Fibroblast of skin of left biceps (primary cell): Measurements from ENCODE around the gene PSMD14.

ENCODE experiments used
- DNase-seq, 2 experiments: peaks; one replicate each; pipeline ENCODE4 v3.0.0-alpha.2; 2013; ENCODE audit warnings: low read depth in 2 of 2

Gene PSMD14

DNA sequence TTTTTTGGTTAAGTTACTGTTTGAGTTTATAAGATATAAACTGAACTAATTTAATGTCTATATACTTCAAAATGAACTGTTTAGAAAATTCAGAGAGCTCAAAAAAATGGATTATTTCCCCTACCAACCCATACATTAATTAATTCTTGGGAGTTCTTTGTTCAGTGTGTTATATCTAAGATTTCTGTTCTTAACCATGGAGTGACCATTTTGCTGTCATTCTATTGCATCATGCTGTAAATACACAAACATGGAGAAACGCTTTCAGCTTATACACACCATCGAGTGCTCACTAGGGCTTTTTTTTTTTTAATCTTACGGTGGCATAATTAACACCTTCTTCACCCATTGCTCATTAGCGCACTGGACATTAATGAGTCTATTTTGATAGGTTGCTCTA lies 74.5 kb downstream of the PSMD14 start:
- no peak for DNase-seq

DNA sequence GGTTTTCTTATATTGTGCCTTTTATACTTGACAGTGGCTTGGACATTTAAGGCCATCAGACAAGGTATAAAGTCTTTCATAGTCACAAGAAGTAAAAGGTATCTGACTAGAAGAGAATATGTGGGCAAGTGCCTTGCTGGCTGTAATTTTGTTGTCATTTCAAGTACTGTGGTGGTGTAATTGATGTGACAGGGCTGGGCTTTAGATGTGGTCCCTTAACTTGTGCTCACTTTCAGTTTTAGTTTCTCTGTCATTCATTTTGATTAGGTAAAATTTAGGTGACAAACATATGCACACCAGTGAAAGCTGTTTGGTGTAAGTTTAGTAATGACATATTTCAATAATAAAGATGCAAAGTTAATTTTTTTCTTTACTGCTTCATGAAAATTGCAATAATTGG lies 76.6 kb downstream of the PSMD14 start:
- no peak for DNase-seq

DNA sequence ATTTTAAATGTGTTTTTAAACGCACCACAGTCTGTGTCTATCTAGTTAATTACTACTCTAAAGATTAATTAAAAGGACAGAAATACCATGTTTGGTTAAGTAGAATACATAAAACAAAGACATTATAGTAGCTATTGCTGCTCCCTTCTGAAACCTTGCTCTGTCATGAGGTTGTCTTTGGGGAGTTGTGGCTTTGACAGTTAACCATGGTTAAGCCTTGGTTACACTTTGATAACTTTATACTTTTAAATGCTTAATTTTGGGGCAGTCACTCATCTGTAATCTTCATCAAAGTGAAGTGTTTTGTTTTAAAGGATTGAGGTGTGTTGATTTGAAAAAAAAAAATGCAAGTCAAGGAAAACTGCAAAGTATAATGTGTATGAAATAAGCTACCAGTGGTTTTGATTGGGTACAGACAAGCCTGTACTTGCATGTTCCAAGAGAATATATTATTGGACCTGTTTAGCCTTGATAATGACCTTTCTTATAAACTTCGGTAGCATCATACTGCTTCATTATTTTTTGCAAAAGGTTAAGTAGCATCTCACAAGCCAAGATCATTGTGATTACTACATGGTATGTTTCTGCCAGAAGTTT lies 78.1 kb downstream of the PSMD14 start:
- no peak for DNase-seq

DNA sequence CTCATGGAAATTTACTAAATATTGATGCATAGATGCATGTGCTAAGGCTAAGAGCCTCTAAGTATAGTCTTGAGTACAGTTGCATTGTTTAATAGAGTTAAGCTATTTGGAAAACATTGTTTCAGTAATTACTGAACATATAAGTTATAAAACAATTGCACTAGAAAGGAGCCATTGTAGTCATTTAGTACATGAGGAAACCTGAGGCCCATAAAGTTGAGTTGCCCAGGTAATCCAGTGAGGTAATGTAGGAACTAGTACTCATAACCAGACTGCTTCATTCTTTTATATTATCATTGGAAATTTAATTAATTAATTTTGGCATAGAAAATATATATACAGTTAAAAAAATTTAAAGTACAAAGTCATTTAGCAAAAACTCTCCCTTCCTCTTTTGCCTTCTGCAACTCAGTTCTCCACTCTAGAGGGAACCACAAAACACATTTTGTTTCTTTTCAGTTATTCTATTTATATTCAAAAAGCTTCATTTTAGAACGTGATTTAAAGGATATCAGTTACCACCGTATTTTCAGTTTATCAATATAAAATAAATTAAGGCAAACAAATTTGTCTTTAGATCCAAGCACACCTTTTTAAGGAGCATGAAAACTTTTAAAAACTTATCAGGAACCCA lies 80.0 kb downstream of the PSMD14 start:
- DNase-seq, result no peak

DNA sequence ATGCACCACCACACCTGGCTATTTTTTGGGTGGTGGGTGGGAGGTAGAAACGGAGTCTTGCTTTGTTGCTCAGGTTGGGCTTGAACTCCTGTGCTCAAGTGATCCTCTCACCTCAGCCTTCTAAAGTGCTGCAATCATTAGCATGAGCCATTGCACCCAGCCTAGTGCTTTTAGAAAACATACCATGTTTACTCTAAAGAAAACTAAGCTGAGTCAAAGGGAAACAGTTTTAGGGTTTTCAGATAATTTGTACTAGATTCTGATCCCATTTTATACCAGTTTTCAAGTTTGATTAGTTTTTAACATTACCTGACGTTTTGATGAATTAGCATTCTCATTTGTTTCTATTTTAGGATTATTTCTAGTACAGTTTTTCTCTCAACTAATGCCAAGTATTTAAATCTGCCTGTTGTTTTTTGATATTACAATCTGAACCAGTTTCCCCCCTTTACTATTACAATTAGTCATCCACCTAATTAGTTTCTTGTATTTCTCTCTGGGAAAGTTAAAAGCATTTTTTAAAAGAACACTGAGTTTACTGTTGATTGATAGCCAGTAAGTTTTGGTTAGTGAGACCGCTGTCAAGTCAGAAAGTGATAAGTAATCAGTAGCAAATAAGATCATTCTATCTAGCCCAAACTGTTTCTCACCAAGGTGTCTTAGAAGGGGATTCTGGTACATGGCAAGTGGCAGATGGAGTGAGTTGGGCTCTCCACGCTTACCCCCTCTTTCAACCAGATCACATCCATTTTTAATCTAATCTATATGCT lies 83.7 kb downstream of the PSMD14 start:
- no peak for DNase-seq

DNA sequence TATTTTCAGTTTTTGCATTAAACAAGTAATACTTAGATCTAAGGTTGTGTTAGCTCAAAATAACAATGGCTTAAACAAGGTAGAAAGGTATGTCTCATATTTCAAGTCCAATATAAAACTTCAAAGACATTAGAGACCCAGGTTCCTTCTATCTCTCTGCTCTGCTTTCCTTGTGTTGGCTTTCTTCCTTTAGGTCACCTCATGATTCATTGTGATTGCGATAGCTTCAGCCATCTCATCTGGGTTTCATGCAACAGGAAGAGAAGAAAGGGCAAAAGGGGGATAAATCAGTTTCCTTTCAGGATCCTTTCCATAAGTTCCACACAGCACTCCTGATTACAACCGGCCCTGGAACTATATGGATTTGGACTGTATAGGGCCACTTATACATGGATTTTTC lies 91.9 kb downstream of the PSMD14 start:
- DNase-seq, result no peak

DNA sequence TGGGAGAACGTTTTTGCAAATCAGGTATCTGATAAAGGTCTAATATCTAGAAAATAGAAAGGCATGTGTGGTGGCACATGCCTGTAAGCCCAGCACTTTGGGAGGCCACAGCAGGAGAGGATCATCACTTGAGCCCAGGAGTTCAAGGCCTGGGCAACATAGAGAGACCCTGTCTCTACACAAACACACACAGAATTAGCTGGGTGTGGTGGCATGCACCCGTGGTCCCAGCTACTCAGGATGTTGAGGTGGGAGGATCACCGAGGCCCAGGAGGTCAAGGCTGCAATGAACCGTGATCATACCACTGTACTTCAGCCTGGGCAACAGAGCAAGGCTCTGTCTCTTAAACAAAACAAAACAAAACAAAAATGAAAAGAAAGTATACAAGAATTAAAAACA lies 94.1 kb downstream of the PSMD14 start:
- DNase-seq, result no peak

DNA sequence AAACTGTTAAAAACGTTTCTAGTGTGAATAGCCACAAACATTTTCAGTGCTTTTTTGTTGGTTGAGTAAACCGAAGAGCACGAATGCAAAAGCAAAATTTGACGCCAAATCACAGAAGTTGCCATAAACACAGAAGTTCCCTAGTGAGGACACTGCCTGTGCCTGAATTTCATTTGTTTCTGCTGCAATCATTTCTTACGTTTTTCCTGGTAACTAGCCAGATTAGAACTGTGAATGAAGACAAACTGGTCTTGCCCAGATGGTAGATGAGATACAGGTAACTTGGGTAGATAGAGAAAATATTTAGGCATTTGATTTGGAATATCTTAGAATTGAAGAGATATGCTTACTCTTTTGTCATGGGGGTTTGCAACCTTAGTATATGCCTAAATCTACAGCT lies 98.1 kb downstream of the PSMD14 start:
- no peak for DNase-seq

DNA sequence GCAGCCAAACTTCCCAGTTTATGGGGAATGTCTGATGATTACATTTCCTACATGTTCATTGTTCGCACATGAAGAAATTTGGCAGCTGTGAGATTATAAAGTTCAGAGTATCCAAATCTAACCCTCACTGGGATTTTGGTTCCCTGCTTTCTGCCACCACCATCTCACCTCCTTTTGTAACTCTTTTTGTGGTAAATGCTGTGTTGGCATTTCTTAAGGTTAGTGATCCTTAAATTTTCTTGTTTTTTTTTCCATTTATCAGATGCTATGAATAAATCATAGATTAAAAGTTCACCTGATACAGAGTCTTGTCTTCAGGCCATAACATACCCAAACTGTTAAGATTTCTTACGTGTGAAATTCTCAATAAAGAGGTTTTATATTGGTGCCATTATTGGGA lies 99.4 kb downstream of the PSMD14 start:
- no peak for DNase-seq

DNA sequence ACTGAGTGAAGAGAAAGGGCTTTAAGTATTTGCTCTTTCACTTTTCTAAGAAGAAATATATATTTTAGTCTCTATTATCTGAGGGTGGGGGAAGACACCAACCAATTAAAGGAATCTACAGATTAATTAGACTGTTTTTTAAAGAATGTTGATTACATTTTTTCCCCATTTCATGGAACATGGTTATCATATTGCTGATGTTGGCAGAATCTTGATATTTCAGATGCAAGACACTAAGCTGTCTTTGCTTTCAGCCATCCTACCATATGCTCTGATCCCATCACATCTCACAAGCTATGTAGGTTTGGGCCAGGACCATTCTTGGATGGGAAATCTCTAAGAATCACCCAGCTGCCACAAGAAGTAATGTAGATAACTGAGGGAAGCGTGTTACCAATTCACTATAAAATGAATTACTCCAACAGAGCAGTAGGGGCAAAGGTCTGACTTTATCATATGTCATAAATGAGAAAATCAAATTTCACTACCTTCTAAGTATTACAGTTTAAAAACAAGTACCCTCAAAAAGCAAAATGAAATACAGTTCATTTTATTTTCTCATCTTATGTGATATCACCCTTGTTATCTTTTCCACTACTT lies 101.2 kb downstream of the PSMD14 start:
- no peak for DNase-seq

DNA sequence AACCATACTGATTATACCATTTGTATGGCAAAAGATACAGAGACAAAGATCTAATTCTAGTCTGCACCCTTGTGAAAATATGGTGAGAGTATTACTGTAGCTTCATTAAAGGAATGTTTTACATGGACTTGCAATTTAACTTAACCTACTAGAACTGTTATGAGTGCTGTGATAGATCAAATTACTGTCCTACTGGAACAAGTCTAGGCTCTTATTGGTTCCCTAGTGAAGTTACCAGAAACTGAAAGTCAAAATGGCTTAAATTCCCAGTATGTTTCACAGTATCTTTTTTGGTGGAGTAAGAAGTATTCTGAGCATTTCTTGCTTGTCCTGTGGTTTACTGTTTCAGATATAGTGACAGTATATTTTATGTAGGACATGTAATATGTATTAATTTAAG lies 104.1 kb downstream of the PSMD14 start:
- DNase-seq, result no peak

DNA sequence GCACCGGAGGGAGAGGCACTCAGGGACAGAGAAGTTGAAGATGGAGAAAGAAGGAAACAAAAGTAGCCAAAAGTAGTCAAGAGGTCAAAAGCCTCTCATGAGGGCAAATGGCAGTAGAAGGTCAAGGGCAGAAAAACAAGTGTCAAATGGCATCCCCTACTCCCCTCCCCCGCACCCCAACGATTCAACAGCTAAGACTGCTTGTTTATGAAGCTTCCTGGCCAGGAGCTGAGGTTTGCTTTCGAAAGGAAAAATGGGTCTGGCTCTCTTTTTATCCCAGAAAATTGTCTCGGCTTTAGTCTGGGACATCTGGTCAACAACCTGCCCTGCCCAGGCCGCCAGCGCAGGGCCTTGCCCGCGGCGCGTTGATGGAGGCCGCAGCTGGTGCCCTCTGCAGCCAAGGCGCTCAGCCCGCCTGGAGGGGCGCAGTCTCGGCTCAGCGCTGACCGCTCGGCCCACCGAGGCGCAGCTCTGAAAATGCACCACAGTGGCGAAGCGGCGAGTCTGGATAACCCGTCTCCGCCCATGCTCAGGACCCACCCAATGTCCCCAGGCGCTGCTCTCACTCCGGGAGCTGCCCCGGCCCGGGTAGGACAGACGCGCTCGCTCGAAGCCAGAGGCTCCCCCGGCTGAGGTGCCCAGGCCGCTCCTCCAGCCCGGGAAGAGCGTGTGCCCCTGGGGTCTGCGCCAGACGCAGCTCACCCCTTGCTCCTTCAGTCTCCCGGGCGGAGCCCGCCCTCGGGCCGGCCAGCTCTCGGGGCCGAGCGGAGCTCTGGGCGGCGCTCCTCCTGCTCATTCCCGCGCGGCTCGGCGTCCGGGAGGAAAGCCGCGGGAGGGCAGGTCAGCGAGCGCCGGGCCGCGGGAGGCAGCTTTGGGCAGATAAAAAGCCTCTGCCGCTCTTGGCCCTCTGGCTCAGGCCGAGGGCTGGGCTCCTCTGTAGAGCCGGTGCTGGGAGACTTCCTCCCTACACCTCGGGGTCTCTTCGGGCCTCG lies 106.1 kb downstream of the PSMD14 start:
- no peak for DNase-seq

DNA sequence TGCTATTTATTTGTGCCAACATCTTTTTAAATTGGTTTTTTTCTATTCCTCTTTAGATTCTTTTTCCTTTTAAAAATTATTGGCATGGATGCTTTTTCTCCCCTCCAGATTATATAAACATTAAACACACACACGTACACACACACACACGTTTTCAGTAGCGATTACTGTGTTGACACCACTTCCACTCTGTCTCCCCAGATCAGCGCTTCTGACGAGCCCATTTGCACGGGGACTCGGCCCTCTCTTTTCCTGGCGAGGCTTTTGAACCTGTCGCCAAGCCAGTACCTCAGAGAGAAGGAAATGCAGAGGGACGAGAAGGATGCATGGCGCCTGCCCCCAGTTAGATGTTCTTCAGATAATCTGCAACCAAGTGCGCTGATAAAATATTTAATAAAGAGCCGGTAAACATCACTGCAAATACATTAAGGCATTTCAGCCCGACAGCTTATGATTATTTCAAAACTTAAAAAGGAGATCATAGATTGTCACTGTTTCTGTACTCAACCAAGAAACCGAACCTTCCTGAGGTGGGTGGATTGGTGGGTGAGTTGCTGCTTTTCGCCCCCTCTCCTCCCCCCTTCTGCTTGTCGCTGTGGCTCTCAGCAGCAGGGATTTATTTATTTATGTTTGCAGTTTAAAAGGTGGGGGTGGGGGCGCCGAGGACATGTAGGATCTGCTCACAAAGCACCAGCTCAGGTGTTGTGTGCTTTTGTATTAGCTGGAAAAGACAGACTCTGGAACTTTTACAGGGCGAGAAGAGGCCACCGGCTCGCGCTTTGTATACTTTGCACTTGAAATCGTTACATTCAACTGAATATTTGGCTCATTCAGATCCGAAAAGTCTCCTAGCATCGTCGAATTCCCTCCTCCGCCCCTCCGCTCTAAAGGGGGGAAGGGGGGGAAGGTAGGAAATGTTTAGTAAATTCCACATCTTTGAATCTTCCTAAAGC lies 107.1 kb downstream of the PSMD14 start:
- DNase-seq, result no peak

DNA sequence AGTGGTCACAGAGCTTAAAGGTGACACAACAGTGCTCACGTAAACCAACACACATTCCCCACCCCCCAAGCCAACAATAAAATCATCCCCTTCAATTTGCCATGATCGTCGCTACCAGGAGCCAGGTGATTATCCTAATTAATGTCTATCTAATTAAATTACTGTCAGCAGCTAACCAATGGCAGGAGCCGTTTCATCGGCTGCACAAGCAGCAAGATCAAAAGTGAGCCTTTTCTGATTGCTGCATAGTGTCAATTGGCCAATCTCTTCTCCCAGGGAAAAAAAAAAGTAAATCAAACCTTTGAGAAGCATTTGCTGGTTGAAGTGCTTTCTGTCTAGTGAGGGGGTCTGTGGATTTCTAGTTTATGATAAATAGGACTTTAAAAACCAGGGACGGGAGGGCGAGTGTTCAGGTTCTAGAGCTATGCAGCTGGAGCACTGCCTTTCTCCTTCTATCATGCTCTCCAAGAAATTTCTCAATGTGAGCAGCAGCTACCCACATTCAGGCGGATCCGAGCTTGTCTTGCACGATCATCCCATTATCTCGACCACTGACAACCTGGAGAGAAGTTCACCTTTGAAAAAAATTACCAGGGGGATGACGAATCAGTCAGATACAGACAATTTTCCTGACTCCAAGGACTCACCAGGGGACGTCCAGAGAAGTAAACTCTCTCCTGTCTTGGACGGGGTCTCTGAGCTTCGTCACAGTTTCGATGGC lies 107.9 kb downstream of the PSMD14 start, which contains the start of gene TBR1:
TBR1 (plus strand) TSS at position 311 of the 721 bp plus-strand sequence; CDS start at position 425, 114 bp downstream.
- no peak for DNase-seq

DNA sequence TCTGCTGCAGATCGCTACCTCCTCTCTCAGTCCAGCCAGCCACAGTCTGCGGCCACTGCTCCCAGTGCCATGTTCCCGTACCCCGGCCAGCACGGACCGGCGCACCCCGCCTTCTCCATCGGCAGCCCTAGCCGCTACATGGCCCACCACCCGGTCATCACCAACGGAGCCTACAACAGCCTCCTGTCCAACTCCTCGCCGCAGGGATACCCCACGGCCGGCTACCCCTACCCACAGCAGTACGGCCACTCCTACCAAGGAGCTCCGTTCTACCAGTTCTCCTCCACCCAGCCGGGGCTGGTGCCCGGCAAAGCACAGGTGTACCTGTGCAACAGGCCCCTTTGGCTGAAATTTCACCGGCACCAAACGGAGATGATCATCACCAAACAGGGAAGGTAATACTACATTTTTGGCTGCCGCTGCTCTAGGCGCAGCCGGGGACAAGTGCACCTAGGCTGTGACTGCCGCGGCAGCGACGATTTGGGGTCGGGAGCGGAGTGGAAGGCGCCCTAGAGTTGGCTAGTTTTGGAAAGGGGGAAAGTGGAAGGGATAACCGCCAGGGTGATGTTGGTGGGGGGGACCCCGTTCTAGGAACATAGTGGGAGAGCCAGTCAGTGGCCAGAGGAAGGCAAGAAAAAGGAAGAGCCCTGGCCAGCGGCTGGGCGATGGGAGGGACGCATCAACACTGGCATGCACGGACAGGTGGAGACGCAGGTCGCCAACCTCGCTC lies 108.6 kb downstream of the PSMD14 start:
- no peak for DNase-seq

DNA sequence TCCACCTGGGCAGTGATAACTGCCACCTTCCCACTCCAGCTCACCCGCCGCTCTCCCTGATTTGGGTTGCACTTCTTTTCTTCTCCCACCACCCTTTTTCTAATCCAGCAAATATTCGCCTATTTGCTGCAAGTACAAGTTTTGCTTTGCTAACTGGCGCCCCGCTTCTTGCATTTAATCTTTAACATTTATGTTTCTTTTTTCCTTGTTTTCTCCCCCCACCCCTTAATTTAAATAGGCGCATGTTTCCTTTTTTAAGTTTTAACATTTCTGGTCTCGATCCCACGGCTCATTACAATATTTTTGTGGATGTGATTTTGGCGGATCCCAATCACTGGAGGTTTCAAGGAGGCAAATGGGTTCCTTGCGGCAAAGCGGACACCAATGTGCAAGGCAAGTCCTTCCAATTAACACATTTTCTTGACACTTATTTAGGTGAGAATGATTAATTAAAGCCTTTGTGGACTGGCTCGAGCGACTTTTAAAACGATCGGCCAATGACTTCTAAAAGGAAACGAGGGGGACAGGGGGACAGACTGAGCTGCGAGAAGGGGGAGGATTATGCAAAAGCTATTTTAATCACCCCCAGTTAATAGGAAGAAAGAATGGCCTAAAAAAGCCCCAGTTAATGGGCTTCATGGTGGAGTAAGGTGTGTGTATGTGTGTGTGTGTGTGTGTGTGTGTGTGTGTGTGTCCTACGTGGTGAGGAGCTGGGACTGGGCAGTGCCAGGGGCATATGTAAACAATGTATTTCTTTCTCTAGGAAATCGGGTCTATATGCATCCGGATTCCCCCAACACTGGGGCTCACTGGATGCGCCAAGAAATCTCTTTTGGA lies 109.4 kb downstream of the PSMD14 start:
- no peak for DNase-seq

DNA sequence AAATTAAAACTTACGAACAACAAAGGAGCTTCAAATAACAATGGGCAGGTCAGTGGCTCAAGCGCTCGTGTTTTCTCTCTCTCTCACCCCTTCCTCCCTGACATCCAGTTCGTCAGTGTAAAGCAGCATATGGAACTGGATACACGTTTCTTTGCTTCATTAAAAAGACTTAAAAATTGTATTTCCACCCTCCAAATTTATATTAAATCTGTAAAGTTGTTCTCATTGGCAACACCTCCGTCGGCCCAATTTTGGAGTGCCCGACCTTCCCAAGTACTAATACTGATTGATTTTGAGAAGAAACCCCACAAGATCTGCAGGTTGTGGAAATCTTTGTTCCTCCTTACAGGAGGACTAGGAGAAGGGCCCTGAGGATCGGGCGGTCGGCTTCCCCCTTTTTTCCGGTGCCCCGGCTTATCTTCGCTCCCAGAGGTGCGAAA lies 110.1 kb downstream of the PSMD14 start:
- no peak for DNase-seq
